Measurements from ENCODE around the gene SOHLH1. TPM values are rescaled to one million over a fixed set of nuclear protein-coding genes. Genes with fewer than 3 reads are reported as not detected.

Gene SOHLH1
- polyA plus RNA-seq, 1 of the 3 experiments (the other 2 are of a cell fraction), result not detected

GRCh38 chr9:135708164-135708563 is 8.9 kb upstream of the SOHLH1 start:
- Histone ChIP-seq H3K9ac (no peak overlapping the region), H3K4me2 (no peak overlapping the region), H3K27ac (ENCODE audit: low read depth in 2 of 2, low read length in 1 of 2) (no peak overlapping the region), H3K9me3 (no peaks in the 10 kb centered on the region), H3K36me3 (replicated peaks in 1 of 2; ENCODE audit: control insufficient read depth in 1 of 2, insufficient read depth in 2 of 2, low read length in 1 of 2) (no peaks in the 10 kb centered on the region), H3K4me3 (ENCODE audit: low read depth in 2 of 2, low read length in 1 of 2) (no peak overlapping the region), H3K79me2 (ENCODE audit: insufficient read depth) (no peaks in the 10 kb centered on the region), H4K20me1 (ENCODE audit: insufficient read depth) (no peaks in the 10 kb centered on the region), H2AFZ (ENCODE audit: low read depth) (no peak overlapping the region), H3K4me1 (ENCODE audit: control insufficient read depth in 1 of 2, insufficient read depth in 2 of 2, low read depth in 1 of 2, low read length in 1 of 2) (peaks cover 0 to 39% of the 10 kb centered on the region in 2 experiments; a peak in 1 of 4 replicates), H3F3A (replicated peaks; ENCODE audit: insufficient read depth) (no peaks in the 10 kb centered on the region), H3K27me3 (ENCODE audit: insufficient read depth) (no peaks in the 10 kb centered on the region), H3K9me2 (no peaks in the 10 kb centered on the region)
- ChIA-PET POLR2A (no interaction called here), CTCF (interaction anchor here (1.1 kb wide), 1 partner anchor 415 kb away, joined by 3 read pairs; no protein-coding TSS in a partner anchor)
- WGBS (ENCODE audit: low lambda C conversion rate), result 66% methylated on average over 4 of the region's 4 CpGs
- no peak for TF ChIP-seq ZBTB33 (IDR thresholded peaks at IDR 0.05; ENCODE audit: borderline replicate concordance, low read depth)
- no peak for TF ChIP-seq GATA2 (CRISPR knock-in tag; IDR thresholded peaks at IDR 0.05)
- TF ChIP-seq JUND (IDR thresholded peaks at IDR 0.05), result no peak
- TF ChIP-seq GABPA (IDR thresholded peaks at IDR 0.05; ENCODE audit: low read depth), result no peak
- no peak for TF ChIP-seq RAD21 (IDR thresholded peaks at IDR 0.05; ENCODE audit: low read length)
- TF ChIP-seq EP300 (IDR thresholded peaks at IDR 0.05; ENCODE audit: borderline replicate concordance in 1 of 2, low read depth in 1 of 2, low read length in 1 of 2), result no peak
- TF ChIP-seq MAX (IDR thresholded peaks at IDR 0.05; ENCODE audit: low read depth), result no peak
- TF ChIP-seq RCOR1 (IDR thresholded peaks at IDR 0.05; ENCODE audit: low read length), result no peak
- TF ChIP-seq TCF12 (IDR thresholded peaks at IDR 0.05), result no peak
- no peak for TF ChIP-seq SMC3 (IDR thresholded peaks at IDR 0.05; ENCODE audit: low read depth, low read length)
- no peak for TF ChIP-seq NFIC (IDR thresholded peaks at IDR 0.05; ENCODE audit: borderline replicate concordance)
- TF ChIP-seq NRF1 (IDR thresholded peaks at IDR 0.05; ENCODE audit: low read depth, low read length), result no peak
- TF ChIP-seq EZH2phosphoT487 (IDR thresholded peaks at IDR 0.05; ENCODE audit: borderline replicate concordance, low read depth), result no peak
- TF ChIP-seq IRF3 (IDR thresholded peaks at IDR 0.05; ENCODE audit: low read depth, low read length), result no peak
- TF ChIP-seq PBX3 (IDR thresholded peaks at IDR 0.05), result no peak
- DNase-seq, result no peak

All from SK-N-SH (cell line).